Heart left ventricle (tissue), 16 donors: ENCODE data around the gene RABEP2. TPM values are rescaled to one million over a fixed set of nuclear protein-coding genes. Genes with fewer than 3 reads are reported as not detected.

Source experiments
- ATAC-seq, 4 donors: fragments of 200-7000 bp; cut with Tn5 transposase; one replicate each; pipeline ENCODE4 v1.9.1; 2020 to 2022; ENCODE audit warnings: moderate library complexity in 4 of 4, mild to moderate bottlenecking in 3 of 4, moderate number of reproducible peaks in 1 of 4
- DNase-seq, 5 donors: peaks; one replicate each; pipeline ENCODE4 v3.0.0-alpha.2; 2020
- H3K27ac ChIP-seq, 12 donors: fragments of 200-600 bp; sonication (generic) in 4 of 12; one replicate each; pipeline versions ENCODE4 v1.5.0 to v1.8.0; 2016 to 2022; ENCODE audit warnings: mild to moderate bottlenecking in 2 of 12
- H3K27me3 ChIP-seq, 9 donors: fragments of 200-600 bp; sonication (generic) in 2 of 9; one replicate each; pipeline versions ENCODE4 v1.5.1 to v1.8.0; 2016 to 2022; ENCODE audit warnings: mild to moderate bottlenecking in 3 of 9
- H3K36me3 ChIP-seq, 9 donors: fragments of 200-600 bp; sonication (generic) in 2 of 9; one replicate each; pipeline versions ENCODE4 v1.5.0 to v1.8.0; 2018 to 2022; ENCODE audit warnings: mild to moderate bottlenecking in 2 of 9
- H3K4me1 ChIP-seq, 12 donors: fragments of 200-600 bp; sonication (generic) in 4 of 12; one replicate each; pipeline versions ENCODE4 v1.5.0 to v1.8.0; 2016 to 2022; ENCODE audit warnings: mild to moderate bottlenecking in 3 of 12
- H3K4me3 ChIP-seq, 12 donors: fragments of 200-600 bp; sonication (generic) in 4 of 12; one replicate each; pipeline versions ENCODE4 v1.5.0 to v1.8.0; 2017 to 2022; ENCODE audit warnings: mild to moderate bottlenecking in 9 of 12, moderate library complexity in 4 of 12
- H3K9me3 ChIP-seq, 12 donors: fragments of 200-600 bp; sonication (generic) in 4 of 12; one replicate each; pipeline versions ENCODE4 v1.5.0 to v1.8.0; 2016 to 2022; ENCODE audit warnings: mild to moderate bottlenecking in 1 of 12
- CTCF ChIP-seq, 12 donors: fragments of 200-600 bp; sonication (generic) in 4 of 12; IDR thresholded peaks; one replicate each; pipeline versions ENCODE4 v1.5.0 to v1.8.0; 2018 to 2022; ENCODE audit warnings: antibody characterized with exemption in 12 of 12, mild to moderate bottlenecking in 5 of 12
- POLR2A ChIP-seq, 2 donors: fragments of 450-650 bp; IDR thresholded peaks; one replicate each; pipeline ENCODE4 v1.6.1; 2017; ENCODE audit warnings: antibody characterized with exemption in 2 of 2, mild to moderate bottlenecking in 2 of 2, moderate library complexity in 2 of 2
- WGBS, 4 donors: extraction: QIAGEN DNeasy Blood & Tissue Kit in 2 of 4; methylation state at CpG; one replicate each; pipeline versions ENCODE4 v1.1.5 to v1.1.7; 2013 to 2018; 5-methylcytosine and 5-hydroxymethylcytosine counted together
- intact Hi-C, 10 donors: fragments of 100-400 bp; cut with DNase I; formaldehyde crosslinking; loops; one replicate each; pipeline versions ENCODE4 v1.11.1 to v1.14.2; 2022
- polyA plus RNA-seq, 2 donors: library from polyadenylated mRNA; stranded (reverse); fragments of 200-250 nt; gene quantifications; one replicate each; pipeline ENCODE4 v1.2.3, GENCODE V29; 2013
- total RNA-seq, 9 donors: library from RNA; depleted of rRNA in 2 of 9; stranded (reverse); fragments of >200 nt in 2 of 9; fragmentation: NEBNext Ultra II Directional in 3 of 9; extraction: Animal tissue kit (Norgen Biotek cat#: 25700) in 3 of 9; gene quantifications; one replicate each; pipeline versions ENCODE4 v1.1.0 to v1.2.4, GENCODE V29; 2016 to 2023
- donor health status: ischemic (EF 13 %, LVEDD 7.1; RV severe dilation, severe dysfunction).
- donor health status: healthy with polysubstance abuse.
- donor health status: DM: no; HTN: yes; CAD: no.
- donor health status: DM: no; HTN: no; CAD: no.
- donor health status: ischemic (EF 25% LVEDD 6.9; RV normal size, moderate dysfunction).
- donor health status: ischemic (EF 25% LVEDD 5.7; RV mildly dilated, moderate dysfunction).
- donor health status: healthy.
- donor health status: DM: yes; HTN: yes; CAD: no.
- donor health status: ischemic (EF 35%, LVEDD 5.7; RV mildly dilated, moderate dysfunction).
- donor health status: nonischemic (EF 11% LVEDD 7.7; RV severe dilation, severe dysfunction).
- donor health status: DM: yes; HTN: yes; CAD: no.
- donor health status: PGD.
- donor health status: ischemic (EF 29% LVEDD 5.4; RV normal size, mild dysfunction).
- donor health status: nonischemic (EF 23%, LVEDD 6.1; RV moderate dilation, normal function).

RABEP2 gene
- total and polyA plus RNA-seq, 11 donors: 10.2 to 31.1 (median 14.9) TPM

- Histone ChIP-seq H3K4me1 (no peaks in the 10 kb centered on the region), H3K9me3 (no peaks in the 10 kb centered on the region), H3K27me3 (no peaks in the 10 kb centered on the region), H3K4me3 (no peak overlapping the region), H3K27ac (no peak overlapping the region), H3K36me3 (peaks cover 0 to 65% (median 57%) of the 10 kb centered on the region in 9 donors)
- intact Hi-C loops: no loop called here
- 83 to 88% (median 85%) methylated on average over 17 to 24 of the region's 24 CpGs for WGBS, 4 donors
- DNase-seq (no peak), ATAC-seq (no peak)
- TF ChIP-seq POLR2A (IDR thresholded peaks at IDR 0.05) (no peak), CTCF (IDR thresholded peaks at IDR 0.05) (no peak)
Measured at GRCh38 chr16:28905800-28906372, 19.2 kb downstream of the RABEP2 start.

GRCh38 chr16:28905229-28905754 lies 19.7 kb downstream of the RABEP2 start:
- H3K9me3 ChIP-seq: no peaks in the 10 kb centered on the region
- 90 to 96% (median 91%) methylated on average over 1 to 9 of the region's 9 CpGs for WGBS, 4 donors
- intact Hi-C loops: no loop called here

GRCh38 chr16:28904828-28905227 lies 20.2 kb downstream of the RABEP2 start:
- peaks cover 0 to 55% (median 47%) of the 10 kb centered on the region in 9 donors for H3K36me3 ChIP-seq
- TF ChIP-seq POLR2A (IDR thresholded peaks at IDR 0.05): no peak
- TF ChIP-seq CTCF (IDR thresholded peaks at IDR 0.05): no peak

More at GRCh38 chr16:28905229-28905754, 19.7 kb downstream of the RABEP2 start:
- TF ChIP-seq POLR2A (IDR thresholded peaks at IDR 0.05) (no peak), CTCF (IDR thresholded peaks at IDR 0.05) (no peak)
- Histone ChIP-seq H3K36me3 (peaks cover 0 to 59% (median 51%) of the 10 kb centered on the region in 9 donors), H3K27me3 (no peaks in the 10 kb centered on the region), H3K4me1 (no peaks in the 10 kb centered on the region), H3K27ac (no peak overlapping the region), H3K4me3 (no peak overlapping the region)
- DNase-seq (no peak), ATAC-seq (no peak)

GRCh38 chr16:28904363-28904762 lies 20.7 kb downstream of the RABEP2 start:
- Histone ChIP-seq H3K4me1 (no peaks in the 10 kb centered on the region), H3K27ac (no peak overlapping the region), H3K27me3 (no peaks in the 10 kb centered on the region), H3K9me3 (no peaks in the 10 kb centered on the region), H3K36me3 (peaks cover 0 to 51% (median 45%) of the 10 kb centered on the region in 9 donors), H3K4me3 (no peak overlapping the region)
- intact Hi-C loops: no loop called here
- no peak for TF ChIP-seq POLR2A (IDR thresholded peaks at IDR 0.05)
- ATAC-seq: no peak
- no peak for DNase-seq
- WGBS, 4 donors: 87 to 92% (median 91%) methylated on average over 10 to 14 of the region's 14 CpGs

More at GRCh38 chr16:28904828-28905227, 20.2 kb downstream of the RABEP2 start:
- H3K9me3 ChIP-seq: no peaks in the 10 kb centered on the region
- no peak overlapping the region for H3K27ac ChIP-seq
- H3K4me1 ChIP-seq: no peaks in the 10 kb centered on the region
- ATAC-seq (no peak), DNase-seq (no peak)
- WGBS, 4 donors: 91 to 96% (median 95%) methylated on average over 6 to 16 of the region's 16 CpGs
- no peak overlapping the region for H3K4me3 ChIP-seq
- H3K27me3 ChIP-seq: no peaks in the 10 kb centered on the region
- intact Hi-C loops: no loop called here
